Kidney (tissue), 14 donors: ENCODE results near the gene CLEC16A. TPM values are rescaled to one million over a fixed set of nuclear protein-coding genes. Genes with fewer than 3 reads are reported as not detected.

ENCODE experiments used
- DNase-seq, 5 donors: peaks; one replicate each; pipeline ENCODE4 v3.0.0-alpha.2; 2013 to 2020
- FAIRE-seq: peaks from 2 replicates; lab custom pipeline; 2012; peaks lifted over from hg19 to GRCh38; lab: Jason Lieb, UNC
- H3K27ac ChIP-seq, 2 donors: one replicate each; pipeline ENCODE4 v1.7.0; 2013; ENCODE audit warnings: low read depth in 2 of 2, low read length in 2 of 2, inconsistent platforms in 1 of 2
- H3K27me3 ChIP-seq: one replicate; pipeline ENCODE4 v1.7.1; 2013; ENCODE audit warnings: low read length, inconsistent platforms; ENCODE audit not compliant: control insufficient read depth, insufficient read depth
- H3K36me3 ChIP-seq, 3 donors: one replicate each; pipeline versions ENCODE4 v1.7.0 to v1.7.1; 2013; ENCODE audit warnings: low read length in 3 of 3, control low read depth in 1 of 3, inconsistent platforms in 1 of 3; ENCODE audit not compliant: insufficient read depth in 3 of 3, control insufficient read depth in 2 of 3
- H3K4me1 ChIP-seq, 3 donors: one replicate each; pipeline versions ENCODE4 v1.7.0 to v1.7.1; 2013; ENCODE audit warnings: low read length in 3 of 3, inconsistent platforms in 1 of 3, low read depth in 1 of 3; ENCODE audit not compliant: control insufficient read depth in 2 of 3, insufficient read depth in 2 of 3
- H3K4me3 ChIP-seq, 3 donors: one replicate each; pipeline versions ENCODE4 v1.7.0 to v1.8.1; 2013; ENCODE audit warnings: low read length in 3 of 3, control low read depth in 1 of 3, inconsistent platforms in 1 of 3
- H3K9ac ChIP-seq, 3 donors: one replicate each; pipeline versions ENCODE4 v1.7.0 to v1.7.1; 2013; ENCODE audit warnings: low read length in 3 of 3, control low read depth in 1 of 3, inconsistent platforms in 1 of 3
- H3K9me3 ChIP-seq, 3 donors: one replicate each; pipeline versions ENCODE4 v1.7.0 to v1.7.1; 2013; ENCODE audit warnings: low read length in 3 of 3, control low read depth in 1 of 3, inconsistent platforms in 1 of 3; ENCODE audit not compliant: control insufficient read depth in 2 of 3, insufficient read depth in 1 of 3
- CTCF ChIP-seq: IDR thresholded peaks from 3 replicates; pipeline ENCODE4 v1.5.1; 2012; ENCODE audit warnings: mild to moderate bottlenecking, moderate library complexity, borderline replicate concordance; ENCODE audit not compliant: insufficient read depth; ENCODE audit errors: extremely low read depth
- intact Hi-C: fragments of 100-400 bp; cut with DNase I; formaldehyde crosslinking; loops from one replicate; pipeline ENCODE4 v1.11.1; 2022
- polyA plus RNA-seq: library from polyadenylated mRNA; stranded (reverse); fragments of 350-450 nt; fragmentation: Illumina TruSeq; extraction: RNeasy Lipid Tissue Mini Kit (QIAGEN cat#74804); gene quantifications from one replicate; pipeline ENCODE4 v1.2.3, GENCODE V29; 2014; ENCODE audit warnings: low read depth, low replicate concordance; ENCODE audit not compliant: insufficient read depth
- total RNA-seq: library from RNA; stranded (reverse); fragmentation: NEBNext Ultra II Directional; extraction: Animal tissue kit (Norgen Biotek cat#: 25700); gene quantifications from one replicate; pipeline ENCODE4 v1.2.1, GENCODE V29; 2021
- donor health status: control.
- donor health status: control.
- donor health status: control.
- donor health status: control.
- donor health status: control.
- donor health status: DM: yes; HTN: yes; CAD: no.
- donor health status: Normal renal cell carcinoma (clear cell type).

CLEC16A gene
- total and polyA plus RNA-seq, 2 donors from 2014 or later = 10.8 to 51.9 TPM

GRCh38 chr16:10929853-10930754 is 14.3 kb upstream of the CLEC16A start:
- Histone ChIP-seq H3K4me1 (peaks cover 0 to 8% (median 0%) of the 10 kb centered on the region in 3 donors), H3K27ac (no peak overlapping the region), H3K4me3 (no peak overlapping the region), H3K27me3 (no peaks in the 10 kb centered on the region), H3K9me3 (no peaks in the 10 kb centered on the region), H3K9ac (no peak overlapping the region), H3K36me3 (peaks cover 2 to 37% (median 22%) of the 10 kb centered on the region in 3 donors)
- DNase-seq = no peak
- intact Hi-C loops = no loop called here
- no peak for TF ChIP-seq CTCF
- no peak for FAIRE-seq

GRCh38 chr16:10930755-10931093 is 13.6 kb upstream of the CLEC16A start:
- TF ChIP-seq CTCF = no peak
- no peaks in the 10 kb centered on the region for H3K9me3 ChIP-seq
- intact Hi-C loops = no loop called here
- no peaks in the 10 kb centered on the region for H3K27me3 ChIP-seq
- peaks cover 2 to 36% (median 20%) of the 10 kb centered on the region in 3 donors for H3K36me3 ChIP-seq
- H3K9ac ChIP-seq = no peak overlapping the region
- H3K27ac ChIP-seq = no peak overlapping the region
- H3K4me1 ChIP-seq = peaks cover 0 to 8% (median 0%) of the 10 kb centered on the region in 3 donors
- H3K4me3 ChIP-seq = no peak overlapping the region
- FAIRE-seq (no peak), DNase-seq (no peak)

GRCh38 chr16:10931134-10931533 is 13.2 kb upstream of the CLEC16A start:
- no peak for DNase-seq
- no peak for TF ChIP-seq CTCF

More at GRCh38 chr16:10931134-10931533, 13.2 kb upstream of the CLEC16A start:
- no peak for FAIRE-seq
- H3K9me3 ChIP-seq = no peaks in the 10 kb centered on the region
- intact Hi-C loops = no loop called here
- H3K36me3 ChIP-seq = peaks cover 2 to 32% (median 20%) of the 10 kb centered on the region in 3 donors
- H3K9ac ChIP-seq = no peak overlapping the region
- H3K27me3 ChIP-seq = no peaks in the 10 kb centered on the region
- H3K4me1 ChIP-seq = peaks cover 0 to 8% (median 0%) of the 10 kb centered on the region in 3 donors
- no peak overlapping the region for H3K27ac ChIP-seq
- H3K4me3 ChIP-seq = no peak overlapping the region
